Natural killer cell (primary cell): ENCODE data around the gene TEAD3. TPM values are rescaled to one million over a fixed set of nuclear protein-coding genes. Genes with fewer than 3 reads are reported as not detected.

Source experiments
- ATAC-seq, 3 donors: fragments of 150-1000 bp in 2 of 3; fragments of 200-7000 bp in 1 of 3; cut with Tn5 transposase; 1 replicate in 1 of 3; 2 replicates in 2 of 3; pipeline ENCODE4 v1.10.0; 2021; ENCODE audit warnings: mild to moderate bottlenecking in 2 of 3, moderate library complexity in 2 of 3
- DNase-seq, 2 donors: peaks; one replicate each; pipeline versions ENCODE4 v3.0.0 to v3.0.0-alpha.2; 2013 to 2021; ENCODE audit warnings: mixed read lengths in 1 of 2
- H3K27ac ChIP-seq: one replicate; pipeline ENCODE4 v1.5.1; 2013; ENCODE audit warnings: mild to moderate bottlenecking, low read length
- H3K27me3 ChIP-seq: one replicate; pipeline ENCODE4 v1.6.1; 2013; ENCODE audit warnings: low read length; ENCODE audit not compliant: control insufficient read depth, insufficient read depth
- H3K36me3 ChIP-seq: one replicate; pipeline ENCODE4 v1.6.1; 2013; ENCODE audit warnings: low read length; ENCODE audit not compliant: control insufficient read depth, insufficient read depth
- H3K4me1 ChIP-seq: one replicate; pipeline ENCODE4 v1.6.1; 2013; ENCODE audit warnings: low read length; ENCODE audit not compliant: control insufficient read depth, insufficient read depth
- H3K4me3 ChIP-seq: one replicate; pipeline ENCODE4 v1.5.1; 2013; ENCODE audit warnings: low read length
- H3K9me3 ChIP-seq: one replicate; pipeline ENCODE4 v1.6.1; 2013; ENCODE audit warnings: low read length; ENCODE audit not compliant: control insufficient read depth, insufficient read depth
- H3K27ac Mint-ChIP-seq, 2 donors: one replicate each; pipeline ENCODE4 v1.8.0; 2022; ENCODE audit warnings: mild to moderate bottlenecking in 2 of 2, mixed read lengths in 2 of 2, moderate library complexity in 1 of 2
- H3K27me3 Mint-ChIP-seq, 2 donors: one replicate each; pipeline ENCODE4 v1.8.0; 2022; ENCODE audit warnings: low read depth in 2 of 2, mixed read lengths in 2 of 2
- H3K36me3 Mint-ChIP-seq: one replicate; pipeline ENCODE4 v1.8.0; 2022; ENCODE audit warnings: mixed read lengths
- H3K4me1 Mint-ChIP-seq, 2 donors: one replicate each; pipeline ENCODE4 v1.8.0; 2022; ENCODE audit warnings: mixed read lengths in 2 of 2
- H3K4me3 Mint-ChIP-seq: one replicate; pipeline ENCODE4 v1.8.0; 2022; ENCODE audit warnings: mild to moderate bottlenecking, moderate library complexity, mixed read lengths
- H3K9me3 Mint-ChIP-seq, 2 donors: one replicate each; pipeline ENCODE4 v1.8.0; 2022; ENCODE audit warnings: mixed read lengths in 2 of 2
- CTCF ChIP-seq: fragments of 200-600 bp; IDR thresholded peaks from one replicate; pipeline ENCODE4 v1.8.0; 2022; ENCODE audit warnings: antibody characterized with exemption
- WGBS: methylation state at CpG from one replicate; pipeline ENCODE4 v1.1.7; 2013; ENCODE audit warnings: missing lambda C conversion rate; ENCODE audit not compliant: insufficient coverage; 5-methylcytosine and 5-hydroxymethylcytosine counted together
- intact Hi-C: fragments of 100-400 bp; cut with micrococcal nuclease; formaldehyde crosslinking; loops from one replicate; pipeline ENCODE4 v1.14.2; 2022
- total RNA-seq, 4 donors: library from RNA; stranded (reverse); fragments of 120-200 nt in 1 of 4; gene quantifications; one replicate each; pipeline versions ENCODE4 v1.2.3 to v1.2.4, GENCODE V29; 2013 to 2022

Gene TEAD3
- total RNA-seq, 3 donors from 2014 or later (not counting 1 experiment from before 2014, with no cell fraction given), result 0.39 TPM; not detected in 2

GRCh38 chr6:35474131-35474941 lies 22.5 kb downstream of the TEAD3 start:
- no peak overlapping the region for H3K4me3 Mint-ChIP-seq
- no peaks in the 10 kb centered on the region for H3K36me3 Mint-ChIP-seq
- H3K9me3 Mint-ChIP-seq, result no peaks in the 10 kb centered on the region
- intact Hi-C loops, result no loop called here
- H3K4me1 ChIP-seq, result peaks cover 18% of the 10 kb centered on the region
- H3K27ac Mint-ChIP-seq, result peak overlapping the region in 1 of 2 donors; percentile 20
- no peaks in the 10 kb centered on the region for H3K9me3 ChIP-seq
- peaks cover 40% of the 10 kb centered on the region for H3K36me3 ChIP-seq
- no peak for TF ChIP-seq CTCF
- H3K4me1 Mint-ChIP-seq, result peaks cover 17 to 18% of the 10 kb centered on the region in 2 donors
- ATAC-seq (no peak), DNase-seq (no peak)
- no peaks in the 10 kb centered on the region for H3K27me3 ChIP-seq
- H3K27me3 Mint-ChIP-seq, result no peaks in the 10 kb centered on the region
- no peak overlapping the region for H3K27ac ChIP-seq
- 91% methylated on average over 9 of the region's 14 CpGs for WGBS
- no peak overlapping the region for H3K4me3 ChIP-seq

DNA sequence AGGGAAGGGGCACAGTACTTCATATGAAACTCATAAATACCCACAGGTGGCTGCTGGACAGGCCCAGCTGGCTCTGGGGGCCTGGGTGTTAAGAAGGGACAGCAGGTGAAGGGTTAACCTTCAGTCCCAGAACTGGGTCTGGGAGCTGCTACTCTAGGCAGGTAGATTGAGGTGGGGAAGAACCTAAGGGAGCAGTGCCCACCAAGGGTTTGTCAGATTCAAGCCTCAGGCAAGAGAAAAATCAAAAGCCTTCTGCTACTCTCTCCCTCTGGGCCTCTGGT lies 23.1 kb downstream of the TEAD3 start:
- ATAC-seq, result no peak
- Histone ChIP-seq H3K27me3 (no peaks in the 10 kb centered on the region), H3K4me1 (peaks cover 23% of the 10 kb centered on the region), H3K36me3 (peaks cover 40% of the 10 kb centered on the region), H3K27ac (no peak overlapping the region), H3K4me3 (no peak overlapping the region), H3K9me3 (no peaks in the 10 kb centered on the region)
- Mint-ChIP-seq H3K27me3 (no peaks in the 10 kb centered on the region), H3K4me1 (peaks cover 22 to 23% of the 10 kb centered on the region in 2 donors), H3K9me3 (no peaks in the 10 kb centered on the region), H3K27ac (peak overlapping the region in 1 of 2 donors; percentile 20), H3K36me3 (no peaks in the 10 kb centered on the region), H3K4me3 (no peak overlapping the region)
- DNase-seq, result no peak
- intact Hi-C loops, result no loop called here
- TF ChIP-seq CTCF, result no peak

DNA sequence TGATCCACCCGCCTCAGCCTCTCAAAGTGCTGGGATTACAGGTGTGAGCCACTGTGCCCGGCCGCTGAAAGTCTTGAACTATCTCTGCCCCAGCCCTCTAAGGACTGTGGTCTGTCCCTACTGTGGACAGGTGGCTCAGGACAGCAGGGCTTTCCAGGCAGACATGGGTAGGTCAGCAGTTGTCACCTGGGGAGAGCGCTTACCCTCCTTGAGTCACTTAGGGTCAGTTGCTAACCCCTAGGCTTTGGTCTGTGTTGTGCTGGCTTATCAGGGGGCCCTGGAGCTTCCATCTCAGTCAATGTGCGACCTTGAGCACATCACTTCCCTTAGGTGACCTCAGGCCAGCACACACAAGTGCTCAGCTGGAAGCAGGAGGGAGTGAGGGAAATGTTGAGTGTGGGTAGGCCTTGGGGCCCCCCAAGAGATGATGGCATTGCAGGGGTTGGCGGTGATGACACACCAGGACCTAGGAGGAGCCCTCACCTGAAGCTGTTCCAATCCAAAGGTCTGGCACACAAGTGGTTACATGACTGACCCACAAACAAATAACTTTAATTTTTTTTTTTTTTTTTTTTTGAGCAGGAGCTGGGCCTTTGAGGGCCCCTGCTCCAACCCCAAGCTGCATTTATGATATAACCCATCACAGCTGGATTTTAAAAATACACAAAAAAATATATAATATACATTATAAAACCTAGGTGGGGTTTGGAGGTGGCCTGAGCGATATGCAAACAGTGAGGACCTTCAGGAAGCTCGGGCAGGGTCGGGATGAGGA lies 23.6 kb downstream of the TEAD3 start:
- H3K27ac Mint-ChIP-seq, result no peak overlapping the region
- no peak for DNase-seq
- Histone ChIP-seq H3K36me3 (peaks cover 40% of the 10 kb centered on the region), H3K27me3 (no peaks in the 10 kb centered on the region), H3K4me1 (peaks cover 23% of the 10 kb centered on the region), H3K4me3 (no peak overlapping the region), H3K27ac (no peak overlapping the region), H3K9me3 (no peaks in the 10 kb centered on the region)
- intact Hi-C loops, result no loop called here
- H3K4me1 Mint-ChIP-seq, result peaks cover 27 to 28% of the 10 kb centered on the region in 2 donors
- no peak overlapping the region for H3K4me3 Mint-ChIP-seq
- no peak for ATAC-seq
- H3K36me3 Mint-ChIP-seq, result no peaks in the 10 kb centered on the region
- TF ChIP-seq CTCF, result no peak
- H3K9me3 Mint-ChIP-seq, result no peaks in the 10 kb centered on the region
- 90% methylated on average over 6 of the region's 9 CpGs for WGBS
- no peaks in the 10 kb centered on the region for H3K27me3 Mint-ChIP-seq
